ENCODE data around the gene TTC33. TPM values are rescaled to one million over a fixed set of nuclear protein-coding genes. Genes with fewer than 3 reads are reported as not detected.
A peak's percentile ranks its signal among the peaks of the same experiment; 100 is the strongest.

The TTC33 gene
- total RNA-seq, 1 experiment from 2014 or later = 12.6 TPM

DNA sequence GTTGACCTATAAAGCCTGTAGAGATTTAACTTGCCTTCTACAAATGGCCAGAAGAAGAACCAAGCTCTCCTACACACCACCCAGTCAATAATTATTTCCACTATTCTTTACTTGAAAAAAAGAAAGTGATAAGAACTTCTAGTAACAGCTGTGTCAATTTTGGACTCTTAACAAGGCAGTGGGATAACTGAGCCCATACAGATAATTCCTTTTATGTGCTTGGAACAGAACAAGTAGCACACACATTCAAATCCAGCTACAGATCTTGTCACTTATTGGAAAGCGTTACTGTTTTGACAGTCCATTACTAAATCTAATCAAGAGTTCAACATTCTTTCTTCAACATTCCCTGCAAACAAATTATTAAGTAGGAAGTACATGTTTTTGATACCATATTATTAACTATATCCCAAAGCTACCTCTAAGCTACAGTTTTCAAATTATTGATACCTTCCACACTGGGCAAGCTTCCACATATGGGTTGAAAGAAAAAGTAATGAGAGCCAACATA, 69.7 kb downstream of the TTC33 start:
- ChIA-PET CTCF (interaction anchor here (0.6 kb wide), 1 partner anchor 767 kb away, joined by 8 read pairs; no protein-coding TSS in a partner anchor), POLR2A (interaction anchor here (0.6 kb wide), 2 partner anchors 164 to 711 kb away, joined by 3 read pairs; no protein-coding TSS in a partner anchor)
- in situ Hi-C loops (cut with HindIII; ENCODE audit: low pct_unique_long_range_greater_than_20kb, low sequenced_read_pairs) = no loop called here
- Histone ChIP-seq H3K27ac (ENCODE audit: low read length) (peak overlapping the region; percentile 83), H3K4me1 (ENCODE audit: control insufficient read depth, insufficient read depth, low read length) (peaks cover 67% of the 10 kb centered on the region), H3K27me3 (ENCODE audit: control insufficient read depth, insufficient read depth, low read length) (no peaks in the 10 kb centered on the region), H3K36me3 (ENCODE audit: control insufficient read depth, insufficient read depth, low read length) (no peaks in the 10 kb centered on the region; the same call in 1 of the 2 replicates), H3K4me3 (ENCODE audit: low read depth in 2 of 2, low read length in 2 of 2) (peak overlapping the region in 1 of 2 experiments; percentile 40; a peak in 2 of 4 replicates), H3K9me3 (ENCODE audit: control insufficient read depth, insufficient read depth, low read depth, low read length) (no peaks in the 10 kb centered on the region)
- no peak for ATAC-seq
- TF ChIP-seq REST (IDR thresholded peaks at IDR 0.05; ENCODE audit: insufficient read depth in 1 of 2, low read depth in 2 of 2, low read length in 1 of 2) (no peak), SIN3A (IDR thresholded peaks at IDR 0.05; ENCODE audit: borderline replicate concordance, insufficient read depth, low read depth, low read length) (no peak), TCF7L2 (IDR thresholded peaks at IDR 0.05; ENCODE audit: low read depth, low read length) (no peak), POLR2AphosphoS5 (IDR thresholded peaks at IDR 0.05; ENCODE audit: low read depth, low read length) (no peak), CTCF (IDR thresholded peaks at IDR 0.05) (no peak)
- intact Hi-C loops (cut with micrococcal nuclease; ENCODE audit: unreplicated experiment) = loop anchor here (5.0 to 10.0 kb wide), 4 partner anchors 51 to 1104 kb away; no protein-coding TSS in a partner anchor
- DNase-seq (ENCODE audit: low read depth, low spot score) = no peak
- BruUV-seq (replicated peaks) = no TSS peak

- DNase-seq (ENCODE audit: low read depth, low spot score) (no peak), ATAC-seq (no peak)
- CTCF ChIA-PET = no interaction called here
- no peaks in the 10 kb centered on the region; the same call in 1 of the 2 replicates for H3K36me3 ChIP-seq (ENCODE audit: control insufficient read depth, insufficient read depth, low read length)
- TF ChIP-seq TCF7L2 (IDR thresholded peaks at IDR 0.05; ENCODE audit: low read depth, low read length) = peak; percentile 96
- no peak for TF ChIP-seq CTCF (IDR thresholded peaks at IDR 0.05)
- no peak for TF ChIP-seq SIN3A (IDR thresholded peaks at IDR 0.05; ENCODE audit: borderline replicate concordance, insufficient read depth, low read depth, low read length)
- TF ChIP-seq POLR2AphosphoS5 (IDR thresholded peaks at IDR 0.05; ENCODE audit: low read depth, low read length) = no peak
- no peak for TF ChIP-seq REST (IDR thresholded peaks at IDR 0.05; ENCODE audit: insufficient read depth in 1 of 2, low read depth in 2 of 2, low read length in 1 of 2)
- POLR2A ChIA-PET = interaction anchor here (0.7 kb wide), 1 partner anchor 83 kb away, joined by 3 read pairs; no protein-coding TSS in a partner anchor
- H3K9me3 ChIP-seq (ENCODE audit: control insufficient read depth, insufficient read depth, low read depth, low read length) = no peaks in the 10 kb centered on the region
- BruUV-seq (replicated peaks) = no TSS peak
- in situ Hi-C loops (cut with HindIII; ENCODE audit: low pct_unique_long_range_greater_than_20kb, low sequenced_read_pairs) (no loop called here), intact Hi-C loops (cut with micrococcal nuclease; ENCODE audit: unreplicated experiment) (loop anchor here (5.0 to 10.0 kb wide), 4 partner anchors 52 to 1103 kb away; no protein-coding TSS in a partner anchor)
- peak overlapping the region; percentile 83 for H3K27ac ChIP-seq (ENCODE audit: low read length)
- H3K27me3 ChIP-seq (ENCODE audit: control insufficient read depth, insufficient read depth, low read length) = no peaks in the 10 kb centered on the region
- H3K4me3 ChIP-seq (ENCODE audit: low read depth in 2 of 2, low read length in 2 of 2) = peak overlapping the region; percentile 23 to 25; a peak in 2 of 4 replicates
- peaks cover 65% of the 10 kb centered on the region for H3K4me1 ChIP-seq (ENCODE audit: control insufficient read depth, insufficient read depth, low read length)
Measured at GRCh38 chr5:40685193-40685592, 70.6 kb downstream of the TTC33 start.
